ENCODE measurements around the gene HHAT. TPM values are rescaled to one million over a fixed set of nuclear protein-coding genes. Genes with fewer than 3 reads are reported as not detected.

Gene HHAT
- total and polyA plus RNA-seq, 9 of the 15 experiments (the other 6 are each of a cell fraction or from before 2014, with no cell fraction given): 0.07 to 0.16 (median 0.13) TPM; not detected in 1

DNA sequence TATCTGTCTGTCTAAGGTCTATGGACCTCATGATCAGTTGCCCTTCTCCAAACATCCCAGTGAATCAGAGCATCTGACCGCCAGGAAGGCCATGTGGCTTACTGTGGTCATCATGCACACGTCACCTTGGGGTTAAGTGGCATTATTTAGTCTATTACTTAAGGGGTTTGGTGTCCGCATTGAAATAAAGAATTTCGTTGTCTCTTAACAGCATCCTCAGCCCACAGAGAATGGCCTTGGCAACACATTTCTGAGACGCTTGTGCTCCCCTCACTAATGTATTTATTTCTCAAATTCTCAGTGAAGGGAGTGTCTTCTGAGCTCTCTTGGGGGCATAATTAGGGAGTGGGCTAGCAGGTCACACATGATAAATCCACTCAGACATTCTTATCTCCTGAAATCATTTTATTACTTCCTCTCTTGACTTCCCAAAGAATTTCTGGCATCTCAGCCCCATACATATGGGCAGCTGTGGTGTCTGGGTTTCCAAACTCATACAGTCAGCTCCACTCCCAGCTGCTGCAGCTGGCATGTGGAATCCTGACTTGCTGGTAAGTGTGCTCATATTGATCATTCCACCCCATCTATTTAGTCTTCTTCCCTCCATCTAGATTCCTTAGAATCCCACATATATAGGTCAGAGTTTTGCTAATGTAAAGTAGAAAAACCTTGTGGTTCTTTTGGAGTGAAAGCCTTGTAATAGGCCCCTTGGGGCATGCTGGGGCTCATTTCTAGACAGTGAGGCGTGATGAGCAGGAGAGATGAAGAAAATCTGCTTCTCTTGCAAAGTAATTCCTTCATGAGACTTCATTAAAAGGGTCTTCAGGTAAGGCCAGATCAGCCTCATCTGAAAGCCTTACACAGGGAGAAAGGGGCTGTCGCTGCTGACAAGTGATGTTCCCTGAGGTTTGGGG, 110.5 kb downstream of the HHAT start (continued):
- TF ChIP-seq, protein P1, sequence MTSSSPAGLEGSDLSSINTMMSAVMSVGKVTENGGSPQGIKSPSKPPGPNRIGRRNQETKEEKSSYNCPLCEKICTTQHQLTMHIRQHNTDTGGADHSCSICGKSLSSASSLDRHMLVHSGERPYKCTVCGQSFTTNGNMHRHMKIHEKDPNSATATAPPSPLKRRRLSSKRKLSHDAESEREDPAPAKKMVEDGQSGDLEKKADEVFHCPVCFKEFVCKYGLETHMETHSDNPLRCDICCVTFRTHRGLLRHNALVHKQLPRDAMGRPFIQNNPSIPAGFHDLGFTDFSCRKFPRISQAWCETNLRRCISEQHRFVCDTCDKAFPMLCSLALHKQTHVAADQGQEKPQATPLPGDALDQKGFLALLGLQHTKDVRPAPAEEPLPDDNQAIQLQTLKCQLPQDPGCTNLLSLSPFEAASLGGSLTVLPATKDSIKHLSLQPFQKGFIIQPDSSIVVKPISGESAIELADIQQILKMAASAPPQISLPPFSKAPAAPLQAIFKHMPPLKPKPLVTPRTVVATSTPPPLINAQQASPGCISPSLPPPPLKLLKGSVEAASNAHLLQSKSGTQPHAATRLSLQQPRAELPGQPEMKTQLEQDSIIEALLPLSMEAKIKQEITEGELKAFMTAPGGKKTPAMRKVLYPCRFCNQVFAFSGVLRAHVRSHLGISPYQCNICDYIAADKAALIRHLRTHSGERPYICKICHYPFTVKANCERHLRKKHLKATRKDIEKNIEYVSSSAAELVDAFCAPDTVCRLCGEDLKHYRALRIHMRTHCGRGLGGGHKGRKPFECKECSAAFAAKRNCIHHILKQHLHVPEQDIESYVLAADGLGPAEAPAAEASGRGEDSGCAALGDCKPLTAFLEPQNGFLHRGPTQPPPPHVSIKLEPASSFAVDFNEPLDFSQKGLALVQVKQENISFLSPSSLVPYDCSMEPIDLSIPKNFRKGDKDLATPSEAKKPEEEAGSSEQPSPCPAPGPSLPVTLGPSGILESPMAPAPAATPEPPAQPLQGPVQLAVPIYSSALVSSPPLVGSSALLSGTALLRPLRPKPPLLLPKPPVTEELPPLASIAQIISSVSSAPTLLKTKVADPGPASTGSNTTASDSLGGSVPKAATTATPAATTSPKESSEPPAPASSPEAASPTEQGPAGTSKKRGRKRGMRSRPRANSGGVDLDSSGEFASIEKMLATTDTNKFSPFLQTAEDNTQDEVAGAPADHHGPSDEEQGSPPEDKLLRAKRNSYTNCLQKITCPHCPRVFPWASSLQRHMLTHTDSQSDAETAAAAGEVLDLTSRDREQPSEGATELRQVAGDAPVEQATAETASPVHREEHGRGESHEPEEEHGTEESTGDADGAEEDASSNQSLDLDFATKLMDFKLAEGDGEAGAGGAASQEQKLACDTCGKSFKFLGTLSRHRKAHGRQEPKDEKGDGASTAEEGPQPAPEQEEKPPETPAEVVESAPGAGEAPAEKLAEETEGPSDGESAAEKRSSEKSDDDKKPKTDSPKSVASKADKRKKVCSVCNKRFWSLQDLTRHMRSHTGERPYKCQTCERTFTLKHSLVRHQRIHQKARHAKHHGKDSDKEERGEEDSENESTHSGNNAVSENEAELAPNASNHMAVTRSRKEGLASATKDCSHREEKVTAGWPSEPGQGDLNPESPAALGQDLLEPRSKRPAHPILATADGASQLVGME (CRISPR knock-in tag; IDR thresholded peaks at IDR 0.05): no peak

DNA sequence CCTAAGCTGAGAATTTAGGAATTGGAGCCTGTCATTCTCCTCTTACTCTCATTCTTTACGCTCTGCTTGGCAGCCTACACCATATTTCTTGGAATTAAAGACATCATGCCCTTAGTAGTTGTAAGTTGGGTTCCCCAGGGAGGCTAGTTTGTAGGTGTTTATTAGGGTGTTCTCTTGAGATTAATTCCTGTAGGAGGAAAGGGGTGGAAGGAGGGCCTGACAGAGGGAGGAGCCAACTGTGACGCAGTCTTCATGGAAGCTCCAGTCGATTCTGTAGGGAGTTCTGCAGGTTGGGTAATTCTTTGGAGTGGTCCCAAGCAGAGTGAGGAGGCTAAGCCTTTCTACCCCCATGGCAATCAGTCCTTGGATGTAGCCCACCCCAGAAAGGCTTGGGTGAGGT, 111.4 kb downstream of the HHAT start:
- Histone ChIP-seq H3K36me3 (ENCODE audit: control insufficient read depth, insufficient read depth, low read length) (no peaks in the 10 kb centered on the region), H3K9me3 (replicated peaks; ENCODE audit: control insufficient read depth, insufficient read depth, low read depth, low read length) (no peaks in the 10 kb centered on the region), H3K27me3 (ENCODE audit: control insufficient read depth in 2 of 2, insufficient read depth in 2 of 2, low read length in 2 of 2) (no peaks in the 10 kb centered on the region), H3K9me1 (ENCODE audit: control insufficient read depth, insufficient read depth, low read length) (no peaks in the 10 kb centered on the region), H3K4me3 (no peak overlapping the region), H3K27ac (ENCODE audit: extremely low read depth, low read depth, low read length) (no peak overlapping the region), H3K9ac (ENCODE audit: insufficient read depth in 1 of 2, low read depth in 2 of 2, low read length in 2 of 2) (no peak overlapping the region), H2AFZ (ENCODE audit: low read depth, low read length) (no peak overlapping the region), H3K4me2 (ENCODE audit: insufficient read depth, low read length) (no peak overlapping the region), H3K4me1 (replicated peaks in 1 of 2; ENCODE audit: control insufficient read depth in 2 of 2, insufficient read depth in 2 of 2, low read length in 2 of 2) (no peaks in the 10 kb centered on the region), H3K79me2 (ENCODE audit: control insufficient read depth, insufficient read depth, low read length) (no peaks in the 10 kb centered on the region), H4K20me1 (replicated peaks; ENCODE audit: control insufficient read depth, insufficient read depth, low read length) (no peaks in the 10 kb centered on the region)
- intact Hi-C loops (cut with micrococcal nuclease) (loop anchor here (10.0 kb wide), 1 partner anchor 1035 kb away; no protein-coding TSS in a partner anchor), in situ Hi-C loops (cut with MboI) (no loop called here)
- no TSS peak for BruUV-seq (replicated peaks)
- CTCF ChIA-PET (ENCODE audit: low intra/inter-chr PET ratio): no interaction called here
- no peak for FAIRE-seq
- POLR2A ChIA-PET: no interaction called here
- 0% methylated on average over 3 of the region's 3 CpGs for WGBS (ENCODE audit: insufficient coverage, low coverage, missing lambda C conversion rate)
- TF ChIP-seq ZNF699 (CRISPR knock-in tag; IDR thresholded peaks at IDR 0.05; ENCODE audit: insufficient replicate concordance) (no peak), L3MBTL2 (IDR thresholded peaks at IDR 0.05) (no peak), NELFE (IDR thresholded peaks at IDR 0.05; ENCODE audit: insufficient read depth, insufficient read length) (no peak), MCM2 (IDR thresholded peaks at IDR 0.05; ENCODE audit: low read depth) (no peak), JUN (IDR thresholded peaks at IDR 0.05; ENCODE audit: borderline replicate concordance, low read depth, low read length) (no peak), JUN (CRISPR knock-in tag; IDR thresholded peaks at IDR 0.05; ENCODE audit: borderline replicate concordance) (no peak)
- TF ChIP-seq, protein P2, sequence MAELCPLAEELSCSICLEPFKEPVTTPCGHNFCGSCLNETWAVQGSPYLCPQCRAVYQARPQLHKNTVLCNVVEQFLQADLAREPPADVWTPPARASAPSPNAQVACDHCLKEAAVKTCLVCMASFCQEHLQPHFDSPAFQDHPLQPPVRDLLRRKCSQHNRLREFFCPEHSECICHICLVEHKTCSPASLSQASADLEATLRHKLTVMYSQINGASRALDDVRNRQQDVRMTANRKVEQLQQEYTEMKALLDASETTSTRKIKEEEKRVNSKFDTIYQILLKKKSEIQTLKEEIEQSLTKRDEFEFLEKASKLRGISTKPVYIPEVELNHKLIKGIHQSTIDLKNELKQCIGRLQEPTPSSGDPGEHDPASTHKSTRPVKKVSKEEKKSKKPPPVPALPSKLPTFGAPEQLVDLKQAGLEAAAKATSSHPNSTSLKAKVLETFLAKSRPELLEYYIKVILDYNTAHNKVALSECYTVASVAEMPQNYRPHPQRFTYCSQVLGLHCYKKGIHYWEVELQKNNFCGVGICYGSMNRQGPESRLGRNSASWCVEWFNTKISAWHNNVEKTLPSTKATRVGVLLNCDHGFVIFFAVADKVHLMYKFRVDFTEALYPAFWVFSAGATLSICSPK (IDR thresholded peaks at IDR 0.05; ENCODE audit: borderline replicate concordance): no peak
- TF ChIP-seq, protein P3, sequence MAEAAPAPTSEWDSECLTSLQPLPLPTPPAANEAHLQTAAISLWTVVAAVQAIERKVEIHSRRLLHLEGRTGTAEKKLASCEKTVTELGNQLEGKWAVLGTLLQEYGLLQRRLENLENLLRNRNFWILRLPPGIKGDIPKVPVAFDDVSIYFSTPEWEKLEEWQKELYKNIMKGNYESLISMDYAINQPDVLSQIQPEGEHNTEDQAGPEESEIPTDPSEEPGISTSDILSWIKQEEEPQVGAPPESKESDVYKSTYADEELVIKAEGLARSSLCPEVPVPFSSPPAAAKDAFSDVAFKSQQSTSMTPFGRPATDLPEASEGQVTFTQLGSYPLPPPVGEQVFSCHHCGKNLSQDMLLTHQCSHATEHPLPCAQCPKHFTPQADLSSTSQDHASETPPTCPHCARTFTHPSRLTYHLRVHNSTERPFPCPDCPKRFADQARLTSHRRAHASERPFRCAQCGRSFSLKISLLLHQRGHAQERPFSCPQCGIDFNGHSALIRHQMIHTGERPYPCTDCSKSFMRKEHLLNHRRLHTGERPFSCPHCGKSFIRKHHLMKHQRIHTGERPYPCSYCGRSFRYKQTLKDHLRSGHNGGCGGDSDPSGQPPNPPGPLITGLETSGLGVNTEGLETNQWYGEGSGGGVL (CRISPR knock-in tag; IDR thresholded peaks at IDR 0.05): no peak
- no peak for ATAC-seq
- DNase-seq (ENCODE audit: extremely low read depth in 1 of 4, low spot score in 3 of 4): no peak
